Islet of Langerhans (tissue), 1 donor: Measurements from ENCODE around the gene TCFL5.
"Not testable (repeated sequence)": the region's sequence is repeated elsewhere in the genome, so short reads cannot be mapped to it uniquely, and the experiment has no call there.

ENCODE experiments used
- FAIRE-seq: peaks from one replicate; lab custom pipeline; 2011; peaks lifted over from hg19 to GRCh38; lab: Jason Lieb, UNC

Gene TCFL5

GRCh38 chr20:62879275-62880146 lies 17.9 kb upstream of the TCFL5 start:
- FAIRE-seq: no peak

DNA sequence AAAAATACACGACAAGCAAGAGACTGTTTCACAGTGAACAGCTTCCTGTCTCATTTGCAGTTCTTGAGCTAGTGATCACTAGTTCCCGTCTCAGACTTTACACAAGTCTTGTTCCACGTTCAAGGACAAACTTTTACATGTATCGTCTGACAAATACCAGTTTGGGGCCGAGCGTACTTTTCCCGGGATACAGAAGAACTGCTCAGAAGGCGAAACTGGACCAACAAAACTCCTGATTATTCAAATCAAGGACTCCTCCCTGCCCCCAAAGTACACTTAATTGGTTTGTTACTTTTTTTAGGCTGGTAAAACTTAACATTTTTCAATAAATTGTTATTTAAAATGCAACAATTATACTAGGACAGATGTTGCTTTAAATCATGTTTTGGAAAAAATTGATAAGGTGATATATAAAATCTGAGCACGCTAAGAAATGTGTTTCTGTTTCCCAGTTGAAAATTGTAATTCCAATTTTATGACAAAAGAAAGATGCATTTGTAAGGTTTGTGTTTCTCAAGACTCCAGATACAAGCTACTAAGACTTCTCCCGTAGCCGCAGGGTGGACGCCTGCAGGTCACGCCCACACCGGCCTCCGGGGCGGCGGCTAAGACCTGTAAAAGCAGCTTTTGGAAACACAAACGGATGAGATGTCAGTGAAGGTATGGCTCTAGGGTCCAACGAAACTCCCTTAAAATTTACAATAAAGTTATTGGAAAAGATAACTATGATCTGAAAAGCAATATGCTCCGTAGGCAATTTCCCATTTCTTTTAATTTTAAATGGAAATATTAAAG lies 16.8 kb upstream of the TCFL5 start:
- FAIRE-seq: no peak

DNA sequence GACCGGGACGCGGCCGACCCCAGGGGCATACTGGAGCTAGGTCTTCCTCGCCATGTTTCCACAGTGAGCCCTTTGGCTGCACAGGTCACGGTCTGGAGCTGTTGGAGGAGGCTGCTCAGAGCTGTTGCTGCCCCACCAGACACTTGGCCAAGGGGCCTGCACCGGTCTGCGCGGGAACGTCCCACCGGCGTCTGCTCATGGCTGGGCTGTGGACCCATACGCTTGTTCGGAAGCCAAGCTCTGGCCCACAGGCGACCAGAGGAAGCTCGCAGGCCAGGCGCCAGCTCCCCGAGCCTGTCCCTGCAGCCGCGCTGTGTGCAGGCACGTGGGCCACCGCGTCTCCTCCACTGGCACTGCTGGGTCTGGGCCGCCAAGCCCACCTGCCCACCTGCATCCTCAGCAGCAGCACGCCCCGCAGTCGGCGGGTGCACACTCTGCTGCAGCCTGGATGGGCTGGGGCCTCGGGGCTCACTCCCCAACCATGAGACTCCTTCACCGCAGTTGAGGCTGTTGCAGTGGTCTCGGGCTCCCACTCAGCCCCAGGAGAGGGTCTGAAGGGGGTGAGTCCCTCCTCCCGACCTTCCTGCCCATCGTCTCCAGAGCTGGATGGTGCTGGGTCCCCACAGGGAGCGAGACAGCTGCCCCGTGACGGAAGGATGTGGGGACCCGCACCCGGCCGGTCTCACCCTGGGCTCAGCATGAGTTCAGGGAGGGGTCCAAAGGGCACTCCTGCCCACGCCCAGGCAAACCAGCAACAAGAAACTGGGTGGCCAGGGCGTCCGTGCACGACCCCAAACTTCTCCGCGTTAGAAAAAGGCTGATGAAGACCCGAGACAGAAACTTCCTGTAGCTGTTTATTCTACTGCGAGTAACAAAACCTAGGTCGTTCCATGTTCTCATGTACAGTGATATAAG lies 15.5 kb upstream of the TCFL5 start:
- no peak for FAIRE-seq

DNA sequence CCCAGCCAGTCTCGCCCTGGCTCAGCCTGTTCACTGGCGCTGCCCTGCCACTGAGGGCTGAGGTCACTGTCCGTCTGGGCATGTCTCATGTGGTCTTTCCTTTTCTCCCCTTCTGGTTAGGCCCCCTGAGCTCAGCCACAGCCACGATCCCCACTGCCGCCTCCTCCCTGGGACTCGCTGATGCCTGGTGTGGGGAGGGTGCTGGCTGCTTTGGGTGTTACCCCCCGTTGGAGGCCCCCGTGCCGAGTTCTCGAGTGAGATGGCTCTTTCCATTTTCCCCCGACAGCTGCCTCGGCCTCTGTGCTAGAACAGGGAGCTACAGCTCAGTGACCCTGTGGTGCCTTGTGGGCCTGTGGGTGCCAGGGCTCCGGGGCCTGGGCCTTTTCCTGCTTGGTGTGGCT lies 14.9 kb upstream of the TCFL5 start:
- no peak for FAIRE-seq

DNA sequence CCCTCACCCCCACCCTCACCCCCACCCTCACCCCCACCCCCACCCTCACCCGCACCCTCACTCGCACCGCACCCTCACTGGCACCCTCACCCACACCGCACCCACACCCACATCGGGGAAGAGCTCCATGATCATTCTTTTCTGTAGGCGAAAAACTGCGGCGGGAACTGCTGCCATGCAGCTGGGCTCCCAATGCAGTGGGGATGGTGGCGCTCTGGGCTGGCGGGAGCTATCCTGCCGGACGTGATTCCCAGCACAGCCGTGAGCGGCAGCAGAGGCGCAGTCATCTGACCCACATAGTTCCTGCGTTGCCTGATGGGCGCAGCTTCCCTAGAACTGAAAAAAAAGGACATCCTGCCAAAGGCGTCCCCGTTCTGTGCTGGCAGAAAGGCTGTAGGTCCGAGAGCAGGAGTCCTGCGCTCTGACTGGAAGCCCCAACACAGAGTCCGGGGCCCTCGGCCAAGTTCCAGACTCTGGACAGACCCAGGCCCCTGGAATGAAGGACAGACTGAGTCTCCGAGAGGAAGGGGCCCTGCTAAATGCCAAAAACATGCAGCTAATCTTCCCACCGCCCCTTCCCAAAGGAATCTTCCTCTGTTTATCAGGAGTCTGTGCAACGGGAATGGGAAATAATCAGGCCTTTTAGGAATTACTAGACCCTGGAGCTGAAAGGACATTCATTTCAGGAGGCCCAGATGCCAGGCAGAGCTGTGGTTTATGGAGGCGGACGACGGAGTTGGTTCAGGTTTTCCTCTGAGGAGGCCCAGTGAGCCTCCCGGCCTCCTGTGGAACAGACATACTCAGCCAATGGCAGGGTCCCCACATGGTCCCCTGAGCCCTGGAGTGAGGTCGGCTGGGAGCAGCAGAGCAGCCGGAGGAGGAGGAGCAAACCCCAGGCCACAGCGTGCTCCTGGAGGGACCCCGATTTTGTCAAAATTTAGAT lies 14.1 kb upstream of the TCFL5 start:
- no peak for FAIRE-seq

- no peak for FAIRE-seq
Observed at GRCh38 chr20:62874964-62875344, 13.3 kb upstream of the TCFL5 start.

GRCh38 chr20:62873681-62874031 lies 12.0 kb upstream of the TCFL5 start:
- not testable (repeated sequence) for FAIRE-seq

GRCh38 chr20:62873280-62873679 lies 11.7 kb upstream of the TCFL5 start:
- no peak for FAIRE-seq

GRCh38 chr20:62872862-62873261 lies 11.2 kb upstream of the TCFL5 start:
- no peak for FAIRE-seq

DNA sequence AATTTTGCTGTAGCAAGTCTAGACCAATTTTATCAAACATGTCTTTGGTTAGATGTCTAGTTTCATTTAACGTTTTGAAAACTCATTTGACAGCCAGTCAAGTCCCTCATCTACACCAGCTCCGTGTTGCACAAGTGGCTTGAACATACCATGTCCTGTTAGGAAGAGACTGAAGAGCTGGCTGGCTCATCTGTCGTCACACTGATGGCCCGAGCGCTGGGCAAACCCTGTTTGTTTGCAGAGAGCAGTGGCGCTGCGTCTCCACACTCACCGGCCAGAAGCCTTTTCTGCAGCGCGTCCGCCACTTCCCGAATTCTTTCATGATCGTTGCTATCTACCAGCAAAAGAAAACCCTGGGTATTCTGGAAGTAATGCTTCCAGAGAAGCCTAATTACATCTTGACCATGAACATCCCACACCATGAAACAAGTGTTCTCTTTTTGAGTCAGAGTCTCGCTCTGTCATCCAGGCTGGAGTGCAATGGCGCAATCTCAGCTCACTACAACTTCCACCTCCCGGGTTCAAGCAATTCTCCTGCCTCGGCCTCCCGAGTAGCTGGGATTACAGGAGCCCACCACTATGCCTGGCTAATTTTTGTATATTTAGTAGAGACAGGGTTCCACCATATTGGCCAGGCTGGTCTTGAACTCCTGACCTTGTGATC lies 10.7 kb upstream of the TCFL5 start:
- no peak for FAIRE-seq

DNA sequence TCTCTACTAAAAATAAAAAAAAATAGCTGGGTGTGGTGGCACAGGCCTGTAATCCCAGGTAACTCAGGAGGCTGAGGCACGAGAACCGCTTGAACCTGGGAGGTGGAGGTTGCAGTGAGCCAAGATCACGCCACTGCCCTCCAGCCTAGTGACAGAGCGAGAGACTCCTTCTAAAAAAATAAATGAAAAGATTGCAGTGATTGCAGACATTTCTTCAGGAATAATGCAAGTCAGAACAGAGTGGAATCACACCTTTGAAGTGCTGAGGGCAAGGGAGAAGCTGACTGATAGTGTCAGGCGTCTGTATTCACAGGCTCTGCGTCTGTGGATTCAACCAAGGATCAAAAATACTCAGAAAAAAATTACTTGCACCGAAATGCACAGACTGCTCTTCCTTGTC lies 2.6 kb upstream of the TCFL5 start:
- FAIRE-seq: no peak

GRCh38 chr20:62860924-62861691 lies 514 bp downstream of the TCFL5 start:
- FAIRE-seq: no peak

DNA sequence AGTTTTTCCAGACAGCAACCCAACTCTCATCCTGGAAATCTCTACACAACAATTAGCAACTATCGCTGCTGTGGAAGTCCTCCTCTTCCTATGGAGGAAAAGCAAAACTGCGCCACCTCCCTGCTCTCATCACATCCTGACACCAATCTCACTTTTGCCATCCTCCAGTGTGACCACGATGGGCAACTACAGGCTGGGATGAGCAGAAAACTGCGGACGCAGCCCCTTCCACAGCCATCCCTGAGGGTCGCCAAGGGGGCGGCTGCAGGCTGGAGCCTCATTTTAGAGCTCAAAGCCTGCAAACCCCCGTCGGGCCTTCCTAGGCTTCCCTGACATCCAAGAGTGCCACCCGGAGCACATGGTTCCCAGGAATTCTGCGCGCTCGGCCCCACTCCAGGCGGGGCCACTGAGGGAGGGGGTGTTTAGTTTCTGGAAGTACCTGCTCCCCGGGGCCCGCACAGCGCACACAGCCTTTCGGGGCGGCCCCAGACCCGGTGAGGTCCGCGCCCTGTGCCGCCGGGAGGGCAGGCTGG lies 1.2 kb downstream of the TCFL5 start:
- no peak for FAIRE-seq

- FAIRE-seq: no peak
Observed at GRCh38 chr20:62859721-62860120, 1.9 kb downstream of the TCFL5 start.

DNA sequence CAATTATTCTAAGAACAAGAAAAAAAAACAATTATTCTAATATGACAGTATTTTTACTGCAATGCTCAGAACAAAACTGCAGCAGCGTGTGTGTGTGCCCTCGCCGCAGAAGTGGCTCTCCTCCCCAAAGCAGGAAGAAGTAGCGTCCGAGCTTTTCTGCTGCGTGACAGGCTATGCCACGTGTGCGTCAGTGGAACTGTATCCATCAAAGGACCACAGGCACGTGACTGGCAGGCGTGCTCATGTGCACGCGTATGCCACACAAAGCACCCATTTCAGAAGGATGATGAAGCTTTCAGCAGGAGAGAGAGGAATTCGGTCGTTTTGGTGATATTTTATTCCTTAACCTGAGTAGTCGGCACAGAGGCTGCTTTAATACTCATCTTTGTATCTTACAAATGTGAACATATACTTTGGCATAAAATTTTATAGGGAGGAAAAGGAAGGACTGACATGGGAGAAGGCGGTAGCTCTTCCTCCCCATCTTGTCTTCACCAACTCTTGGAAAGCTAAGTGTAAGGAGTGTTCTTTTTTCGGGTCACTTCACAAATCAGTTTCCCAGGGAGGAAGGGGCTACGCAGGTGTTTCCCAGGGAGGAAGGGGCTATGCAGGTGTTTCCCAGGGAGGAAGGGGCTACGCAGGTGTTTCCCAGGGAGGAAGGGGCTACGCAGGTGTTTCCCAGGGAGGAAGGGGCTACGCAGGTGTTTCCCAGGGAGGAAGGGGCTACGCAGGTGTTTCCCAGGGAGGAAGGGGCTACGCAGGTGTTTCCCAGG lies 3.4 kb downstream of the TCFL5 start:
- FAIRE-seq: no peak

GRCh38 chr20:62856931-62857619 lies 4.5 kb downstream of the TCFL5 start:
- FAIRE-seq: no peak

GRCh38 chr20:62855120-62855519 lies 6.5 kb downstream of the TCFL5 start:
- no peak for FAIRE-seq

DNA sequence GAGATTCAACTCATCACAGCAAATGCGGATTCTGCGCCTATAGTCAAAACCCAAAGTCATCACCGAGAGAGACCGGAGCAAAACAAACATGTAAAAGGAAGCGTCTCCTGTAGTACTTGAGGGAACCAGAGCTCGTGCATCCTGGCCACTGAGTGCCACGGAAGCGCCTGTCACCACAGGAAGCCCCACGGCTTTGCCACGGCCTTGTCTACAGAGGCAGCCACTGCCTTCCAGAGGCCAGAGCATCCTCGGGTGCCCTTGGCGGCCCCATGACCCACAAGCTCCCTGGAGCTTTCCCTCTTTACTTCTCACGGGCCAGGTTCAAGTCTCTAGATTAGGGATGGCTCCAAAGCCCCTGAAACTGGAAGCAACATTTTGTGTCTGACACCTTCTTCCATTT lies 7.5 kb downstream of the TCFL5 start:
- FAIRE-seq: no peak
